C1 segment of cervical spinal cord (tissue), 14 donors: Measurements from ENCODE around the gene LUM.

Experiments
- DNase-seq, 14 donors: peaks; one replicate each; lab custom pipeline; 2025; lab: John Stamatoyannopoulos, UW

LUM gene

DNA sequence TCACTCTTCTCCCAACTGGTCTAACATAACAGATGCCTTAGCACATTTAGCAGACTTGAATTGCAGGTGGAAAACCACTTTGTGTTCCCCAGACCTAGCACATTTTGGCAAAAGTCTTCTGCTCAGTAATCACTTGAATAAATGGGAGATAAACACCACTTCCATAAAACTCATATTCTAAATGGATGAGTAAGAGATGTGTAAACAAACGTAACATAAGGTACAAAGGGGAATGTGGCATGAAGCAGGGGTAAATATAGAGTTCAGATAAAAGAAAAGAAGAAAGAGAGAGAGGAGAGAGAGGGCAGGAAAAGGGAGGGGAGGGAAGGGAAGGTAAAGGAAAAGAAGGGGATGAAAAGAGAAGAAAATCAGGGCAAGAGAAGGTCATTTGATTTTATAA, 36.4 kb downstream of the LUM start:
- DNase-seq, result no peak

DNA sequence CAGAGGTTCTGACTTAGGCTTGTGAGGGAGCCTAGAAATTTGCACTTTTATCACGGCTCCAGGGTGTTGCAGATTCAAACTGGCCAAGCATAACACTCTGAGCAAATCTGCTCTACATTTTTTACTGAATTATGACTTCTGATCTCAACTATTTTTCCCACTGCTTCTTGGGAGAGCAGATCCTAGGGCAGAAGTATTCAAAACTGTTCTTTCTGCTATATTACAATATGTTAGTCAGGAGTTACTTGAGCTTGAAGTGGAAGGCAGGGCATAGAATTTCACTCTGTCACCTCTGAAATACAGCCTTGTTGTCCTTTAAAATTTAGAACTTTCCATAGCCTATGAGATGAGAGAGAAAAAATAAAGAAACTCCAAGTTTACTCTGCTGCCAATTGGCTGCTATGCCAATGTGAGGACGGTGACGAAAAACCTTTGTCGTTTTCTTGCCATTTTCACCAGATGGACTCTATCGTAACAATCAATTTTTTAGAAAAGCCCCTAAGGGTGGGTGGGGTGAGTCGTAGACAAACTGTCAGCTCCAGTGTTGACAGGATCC, 37.1 kb downstream of the LUM start:
- no peak for DNase-seq

DNA sequence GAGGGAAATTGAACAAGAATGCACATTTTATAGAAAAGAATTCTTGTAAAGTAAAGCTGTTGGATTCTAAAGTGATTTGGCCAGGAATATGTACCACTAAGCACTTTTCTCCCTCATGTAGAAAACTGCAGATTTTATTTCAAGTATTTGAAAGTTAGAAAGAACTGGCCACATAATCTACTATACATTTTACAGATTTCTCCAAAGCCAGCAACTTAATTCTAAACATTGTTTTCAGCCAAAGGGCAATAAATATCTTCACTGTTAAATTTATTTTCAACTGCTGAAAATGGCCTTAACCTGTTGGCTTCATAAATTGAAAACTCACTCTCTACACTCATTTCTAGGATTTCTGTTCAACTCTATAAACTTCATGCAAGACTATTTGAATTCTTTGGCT, 37.9 kb downstream of the LUM start:
- no peak for DNase-seq

DNA sequence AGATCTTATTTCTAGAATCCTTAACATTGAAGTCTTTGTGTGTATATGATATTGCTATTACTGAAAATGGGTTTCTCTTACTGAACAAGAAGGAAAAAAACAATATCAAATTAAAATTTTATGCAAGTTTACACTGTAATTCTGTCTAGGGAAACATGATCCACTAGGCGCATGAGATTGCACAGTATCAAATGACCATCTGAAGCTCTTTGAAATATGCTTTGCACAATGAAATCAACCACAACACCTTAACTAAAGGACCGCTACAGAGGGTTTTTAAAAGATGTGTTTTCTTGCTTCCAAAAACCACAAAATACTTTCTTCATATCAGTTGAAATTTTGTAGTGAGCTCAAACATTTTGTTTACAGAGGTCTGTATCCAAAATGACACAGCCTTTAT, 38.4 kb downstream of the LUM start:
- no peak for DNase-seq

DNA sequence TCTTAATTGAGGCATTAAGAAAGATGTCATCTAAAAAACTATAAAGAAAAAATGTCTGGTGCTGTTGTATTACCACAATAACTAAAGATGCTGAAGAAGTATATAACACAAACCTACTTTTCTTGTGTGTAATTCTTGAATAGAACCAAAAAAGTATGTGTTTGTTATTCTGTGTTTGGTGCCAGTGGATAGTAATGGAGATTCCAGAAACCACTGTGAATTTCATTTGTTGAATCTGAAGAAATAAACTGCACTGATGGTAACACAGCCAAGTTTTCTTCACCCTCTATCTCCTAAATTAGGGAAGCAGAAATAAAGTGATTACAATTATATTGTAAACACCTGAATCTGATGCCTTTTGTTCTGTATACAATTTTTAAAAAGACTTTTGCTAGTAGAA, 40.4 kb downstream of the LUM start:
- no peak for DNase-seq

DNA sequence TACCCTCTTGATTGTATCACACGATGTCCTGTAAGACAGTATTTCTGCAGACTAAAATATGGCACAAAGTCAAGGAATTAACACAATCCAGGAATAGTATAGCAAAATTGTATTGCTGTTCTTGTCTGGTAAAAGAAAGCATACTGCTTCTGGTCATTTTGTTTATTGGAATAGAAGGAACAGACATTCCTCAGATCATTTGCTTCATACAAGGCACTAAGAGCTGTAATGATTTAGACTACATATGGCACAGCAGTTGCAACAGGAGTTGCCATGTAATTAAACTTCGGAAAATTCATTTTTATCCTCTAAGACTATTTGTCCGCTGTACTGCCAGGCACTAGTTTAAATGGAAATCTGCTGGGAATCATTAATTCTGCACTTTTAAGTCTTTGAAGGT, 45.9 kb downstream of the LUM start:
- no peak for DNase-seq

DNA sequence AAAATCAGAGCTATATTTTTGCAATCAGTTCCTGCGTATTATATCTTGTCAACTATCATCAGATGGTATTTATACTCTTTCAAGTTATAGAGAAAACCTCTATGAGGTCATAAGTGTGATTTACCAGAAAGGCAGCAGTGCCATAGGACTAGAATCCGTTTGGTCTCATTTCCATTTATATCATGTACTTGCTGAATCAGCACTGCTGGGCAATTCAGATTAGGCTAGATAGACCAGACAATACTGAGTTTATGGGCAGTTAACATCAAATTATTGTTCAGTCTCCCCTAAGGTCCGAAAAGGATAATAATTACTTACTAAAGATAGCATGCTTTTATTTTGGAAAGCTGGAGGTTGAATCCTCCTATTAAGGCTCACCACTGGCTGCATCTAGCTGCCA, 46.7 kb downstream of the LUM start:
- no peak for DNase-seq

DNA sequence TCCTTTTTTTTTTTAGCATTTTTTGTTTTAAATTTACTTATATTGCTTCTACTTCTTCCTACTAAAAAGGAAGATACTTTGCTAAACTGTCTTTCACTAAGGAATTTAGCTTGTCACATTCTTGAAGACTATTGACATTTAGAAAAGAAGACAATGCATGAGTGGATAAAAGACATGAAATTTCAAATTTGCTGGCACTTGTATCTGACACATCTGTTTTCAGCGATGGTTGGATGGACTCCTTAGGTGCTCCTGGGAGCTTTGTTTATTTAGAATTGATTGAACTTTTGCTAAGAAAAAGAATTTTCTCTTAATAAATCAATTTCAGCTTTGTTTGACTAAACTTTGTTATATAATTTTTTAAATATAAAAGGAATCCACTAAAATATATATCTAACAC, 50.2 kb downstream of the LUM start:
- DNase-seq, result no peak

DNA sequence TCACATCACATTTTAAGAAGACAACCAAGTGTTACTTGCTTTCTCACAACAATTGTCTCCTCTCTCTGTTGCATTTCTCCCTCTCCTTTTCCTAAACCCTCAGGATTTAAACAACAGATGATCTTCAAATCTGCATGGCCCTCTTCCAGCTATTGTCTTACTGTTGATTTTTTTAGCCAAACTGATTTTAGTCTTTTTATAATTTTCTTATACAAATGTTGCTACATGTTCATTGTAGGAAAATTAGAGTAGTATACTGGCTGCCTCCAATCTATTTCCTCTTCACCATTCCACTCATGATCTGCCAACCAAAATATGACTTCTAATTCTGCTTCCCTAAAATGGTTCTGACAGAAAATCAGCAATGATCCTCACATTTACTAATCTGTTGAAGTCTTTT, 52.1 kb downstream of the LUM start:
- DNase-seq, result no peak

DNA sequence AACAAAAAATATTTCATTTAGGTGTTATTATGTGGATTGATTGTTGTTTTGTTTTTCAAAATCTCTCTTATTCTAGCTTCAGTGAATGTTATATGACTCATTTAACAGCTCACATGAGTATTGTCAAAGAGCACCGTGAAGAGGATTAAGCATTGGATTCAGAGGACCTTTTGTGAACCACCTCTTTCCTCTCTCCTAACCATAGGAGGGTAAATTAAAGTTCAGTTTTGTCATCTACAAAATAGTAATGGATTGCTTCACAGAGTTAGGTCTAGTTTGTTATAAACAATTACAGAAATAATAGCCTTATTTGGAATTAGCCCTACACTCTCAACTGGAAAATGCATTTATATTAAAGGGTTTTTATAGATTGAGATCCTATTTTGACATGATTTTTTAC, 52.5 kb downstream of the LUM start:
- no peak for DNase-seq

DNA sequence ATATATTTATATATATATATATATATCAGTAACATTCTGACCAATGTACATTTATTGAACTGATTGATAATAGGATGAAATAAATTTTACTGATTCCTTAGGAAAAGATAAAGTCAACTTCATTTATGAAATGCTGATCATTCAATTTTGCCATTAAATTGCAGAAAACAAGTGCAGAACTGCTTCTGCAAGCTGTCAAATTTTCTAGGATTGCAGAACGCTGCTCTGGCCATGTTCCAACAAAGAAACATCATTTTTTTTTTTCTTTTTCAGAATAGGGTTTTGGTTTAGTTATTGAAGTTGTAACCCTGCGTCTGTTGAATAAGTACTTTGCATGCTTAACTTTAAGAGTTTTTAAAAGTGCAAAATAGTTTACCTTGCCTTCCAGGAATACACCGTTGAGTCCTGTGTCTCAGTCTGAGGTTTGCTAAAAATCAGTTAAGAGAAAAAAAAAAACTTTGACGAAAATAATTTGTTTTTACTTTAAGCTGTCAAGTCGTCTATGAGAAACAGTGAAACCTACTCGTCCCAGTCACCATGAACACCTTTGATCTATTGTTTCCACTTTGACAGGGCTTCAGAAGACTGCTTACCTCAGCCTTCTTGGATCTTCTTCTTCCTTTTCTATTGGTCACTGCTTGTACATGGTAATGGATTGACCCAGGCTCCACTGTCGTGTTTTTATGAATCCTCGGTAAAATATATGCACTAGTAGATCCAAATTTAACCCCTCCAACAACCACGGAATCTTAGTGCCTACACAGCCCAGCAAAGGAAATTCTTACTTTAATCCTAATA, 53.7 kb downstream of the LUM start, which contains the start of gene KERA:
Gene KERA, minus strand, starts transcription at position 657 of the 798 bp plus-strand sequence. CDS start 1,743 bp downstream, outside the sequence.
- DNase-seq, result no peak

DNA sequence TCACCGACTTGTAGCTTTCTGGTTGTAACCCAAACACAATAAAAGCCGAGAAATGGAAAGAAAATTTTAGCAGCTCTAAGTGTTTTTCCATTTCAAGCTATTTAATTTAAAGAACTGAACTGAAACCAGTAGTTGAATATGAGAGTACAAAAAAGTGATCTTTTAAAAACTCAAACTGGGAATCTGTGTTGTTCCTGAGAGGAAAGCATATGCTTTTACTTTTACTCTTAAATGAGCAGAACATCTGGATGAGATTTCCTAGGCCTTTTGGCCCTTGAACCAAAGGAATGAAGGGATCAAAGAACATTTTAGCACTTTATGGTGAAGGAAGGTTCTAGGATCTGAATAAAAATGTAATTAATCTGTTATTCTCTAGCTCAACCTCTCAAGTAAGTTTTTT, 54.8 kb downstream of the LUM start:
- DNase-seq, result no peak

DNA sequence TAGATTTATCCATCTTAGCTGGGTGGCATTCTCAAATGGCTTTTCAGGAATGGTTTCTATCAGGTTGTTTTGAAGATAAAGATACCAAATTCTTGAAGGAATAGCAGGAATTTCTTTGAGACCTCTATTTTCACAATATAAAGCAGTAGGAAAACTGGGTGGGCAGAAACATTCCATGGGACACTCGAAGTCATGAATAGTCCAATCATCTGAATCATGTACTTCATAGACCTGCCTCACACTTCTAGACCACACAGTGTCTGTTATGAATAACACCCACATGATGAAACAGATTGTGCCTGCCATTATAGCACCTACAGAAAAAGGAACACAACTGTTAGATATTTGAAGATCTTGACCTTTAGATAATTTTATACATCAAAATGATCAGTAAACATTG, 55.3 kb downstream of the LUM start:
- no peak for DNase-seq

DNA sequence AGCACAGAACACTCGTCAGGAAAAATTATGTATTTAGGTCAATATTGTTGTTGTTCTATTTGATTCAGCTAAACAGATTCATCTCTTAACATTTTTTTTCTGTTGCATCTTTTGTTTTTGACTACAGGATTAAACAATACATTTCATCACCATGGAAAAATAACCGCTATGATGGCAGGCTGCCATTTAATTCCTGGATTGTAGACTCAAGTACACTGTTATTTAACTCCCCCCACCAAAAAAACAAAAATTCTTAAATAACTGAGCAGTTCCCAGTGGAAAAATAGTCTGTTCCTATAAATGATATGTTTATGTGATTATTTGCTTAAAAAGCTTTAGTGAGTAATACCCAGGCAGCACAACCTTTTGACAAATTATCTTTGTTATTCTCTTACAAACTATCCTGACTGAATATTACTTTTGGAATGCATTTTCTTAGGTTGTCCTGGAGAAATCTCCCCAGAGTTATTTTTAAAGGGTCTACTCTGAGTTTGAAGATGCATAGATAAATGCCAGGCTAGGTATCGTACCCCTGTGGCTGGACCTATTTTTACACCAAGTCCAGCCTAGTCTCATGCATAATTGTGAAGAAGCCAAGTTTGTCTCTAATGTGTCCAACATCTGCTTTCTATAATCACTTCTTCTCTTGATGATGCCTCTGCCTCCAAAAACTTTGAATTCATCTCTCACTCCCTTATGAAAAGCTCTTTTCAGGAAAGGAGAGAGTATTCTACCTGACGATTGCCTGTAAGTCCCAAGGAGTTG, 57.2 kb downstream of the LUM start:
- DNase-seq, result no peak
